SK-N-SH (cell line): ENCODE measurements around the gene CIAO3. TPM values are rescaled to one million over a fixed set of nuclear protein-coding genes. Genes with fewer than 3 reads are reported as not detected.

Source experiments
- CTCF ChIA-PET: fragments of 300-600, 350-600 bp; formaldehyde crosslinking; extraction: SDS; loops from one replicate; lab custom pipeline; 2021; lab: Yijun Ruan, JAX
- POLR2A ChIA-PET: fragments of 350-600 bp; sonication (Branson Sonifier 250); formaldehyde crosslinking; extraction: SDS; loops from one replicate; lab custom pipeline; 2020; ENCODE audit warnings: antibody characterized with exemption, inconsistent platforms; lab: Yijun Ruan, JAX
- DNase-seq: peaks from one replicate; pipeline ENCODE4 v3.0.0; 2012
- H2AFZ ChIP-seq: fragments of 200-600 bp; sonication (generic); 2 replicates; pipeline ENCODE4 v1.8.1; 2016; ENCODE audit warnings: antibody characterized with exemption, mild to moderate bottlenecking, low read depth
- H3F3A ChIP-seq: fragments of 200-600 bp; sonication (generic); replicated peaks from 2 replicates; pipeline ENCODE3; 2016; ENCODE audit warnings: antibody characterized with exemption, mild to moderate bottlenecking; ENCODE audit not compliant: insufficient read depth
- H3K27ac ChIP-seq, 2 experiments: fragments of 200-500 bp in 1 of 2; fragments of 200-600 bp in 1 of 2; sonication (Bioruptor generic) in 1 of 2; sonication (generic), shearing (Covaris generic) in 1 of 2; 2 replicates each; pipeline versions ENCODE4 v1.5.1 to v1.6.1; 2014 to 2016; ENCODE audit warnings: low read depth in 2 of 2, inconsistent platforms in 1 of 2, low read length in 1 of 2, mild to moderate bottlenecking in 1 of 2, mixed read lengths in 1 of 2
- H3K27me3 ChIP-seq: fragments of 200-600 bp; sonication (generic), shearing (Covaris generic); 2 replicates; pipeline ENCODE4 v1.6.1; 2016; ENCODE audit warnings: mixed run types; ENCODE audit not compliant: insufficient read depth
- H3K36me3 ChIP-seq, 2 experiments: fragments of 200-500 bp in 1 of 2; fragments of 200-600 bp in 1 of 2; sonication (Bioruptor generic) in 1 of 2; sonication (generic) in 1 of 2; replicated peaks in 1 of 2; 2 replicates each; pipeline versions ENCODE3 to v1.5.1; 2014 to 2016; ENCODE audit warnings: low read length in 1 of 2, mild to moderate bottlenecking in 1 of 2; ENCODE audit not compliant: insufficient read depth in 2 of 2, control insufficient read depth in 1 of 2
- H3K4me1 ChIP-seq, 2 experiments: fragments of 200-500 bp in 1 of 2; fragments of 200-600 bp in 1 of 2; sonication (Bioruptor generic) in 1 of 2; sonication (generic), shearing (Covaris generic) in 1 of 2; 2 replicates each; pipeline versions ENCODE4 v1.5.1 to v1.6.1; 2014 to 2016; ENCODE audit warnings: low read depth in 1 of 2, low read length in 1 of 2, mixed run types in 1 of 2; ENCODE audit not compliant: insufficient read depth in 2 of 2, control insufficient read depth in 1 of 2
- H3K4me2 ChIP-seq: fragments of 200-600 bp; sonication (generic), shearing (Covaris generic); 2 replicates; pipeline ENCODE4 v1.6.1; 2017; ENCODE audit warnings: mixed run types
- H3K4me3 ChIP-seq, 2 experiments: fragments of 200-500 bp in 1 of 2; fragments of 200-600 bp in 1 of 2; sonication (Bioruptor generic) in 1 of 2; sonication (generic), shearing (Covaris generic) in 1 of 2; 2 replicates each; pipeline versions ENCODE4 v1.5.1 to v1.8.1; 2014 to 2016; ENCODE audit warnings: low read depth in 2 of 2, inconsistent platforms in 1 of 2, low read length in 1 of 2, mild to moderate bottlenecking in 1 of 2, mixed read lengths in 1 of 2, moderate library complexity in 1 of 2
- H3K79me2 ChIP-seq: fragments of 200-600 bp; sonication (generic); 2 replicates; pipeline ENCODE4 v1.8.1; 2017; ENCODE audit warnings: mild to moderate bottlenecking; ENCODE audit not compliant: insufficient read depth
- H3K9ac ChIP-seq: fragments of 200-600 bp; sonication (generic); 2 replicates; pipeline ENCODE4 v1.6.1; 2017; ENCODE audit warnings: mixed run types
- H3K9me2 ChIP-seq: fragments of 200-600 bp; sonication (generic); 2 replicates; pipeline ENCODE4 v1.6.1; 2017; ENCODE audit warnings: mixed run types
- H3K9me3 ChIP-seq: fragments of 200-600 bp; sonication (generic); 2 replicates; pipeline ENCODE4 v1.6.1; 2017; ENCODE audit warnings: mixed run types, mild to moderate bottlenecking, moderate library complexity
- H4K20me1 ChIP-seq: fragments of 200-600 bp; sonication (generic); 2 replicates; pipeline ENCODE4 v1.6.1; 2017; ENCODE audit warnings: mild to moderate bottlenecking, mixed run types; ENCODE audit not compliant: insufficient read depth
- ELF1 ChIP-seq: IDR thresholded peaks from 2 replicates; pipeline ENCODE4 v1.4.0; 2012
- EP300 ChIP-seq, 2 experiments: IDR thresholded peaks; 2 replicates each; pipeline versions ENCODE4 v1.4.0 to v1.6.1; 2012; ENCODE audit warnings: borderline replicate concordance in 1 of 2, low read depth in 1 of 2, low read length in 1 of 2
- FOXM1 ChIP-seq: IDR thresholded peaks from 2 replicates; pipeline ENCODE4 v1.4.0; 2012; ENCODE audit warnings: low read depth, mild to moderate bottlenecking
- GABPA ChIP-seq: IDR thresholded peaks from 2 replicates; pipeline ENCODE4 v1.4.0; 2012; ENCODE audit warnings: low read depth, mild to moderate bottlenecking
- GATA2 ChIP-seq: sonication (generic); formaldehyde crosslinking; IDR thresholded peaks from 2 replicates; pipeline ENCODE4 v1.5.0; 2020; ENCODE audit warnings: mild to moderate bottlenecking, missing genetic modification reagents
- MEF2A ChIP-seq: IDR thresholded peaks from 2 replicates; pipeline ENCODE4 v1.4.0; 2012; ENCODE audit warnings: low read depth, borderline replicate concordance
- NRF1 ChIP-seq: IDR thresholded peaks from 2 replicates; pipeline ENCODE4 v1.6.1; 2012; ENCODE audit warnings: low read depth, mild to moderate bottlenecking, low read length
- POLR2AphosphoS5 ChIP-seq: IDR thresholded peaks from 2 replicates; pipeline ENCODE4 v1.6.1; 2012; ENCODE audit warnings: low read depth, low read length
- RCOR1 ChIP-seq: fragments of 150-350 bp; IDR thresholded peaks from 2 replicates; pipeline ENCODE4 v1.6.1; 2017; ENCODE audit warnings: antibody characterized with exemption, low read length
- RFX5 ChIP-seq: IDR thresholded peaks from 2 replicates; pipeline ENCODE4 v1.6.1; 2012; ENCODE audit warnings: mild to moderate bottlenecking, improper control_type of control experiment, low read length
- RXRA ChIP-seq: IDR thresholded peaks from 2 replicates; pipeline ENCODE4 v1.4.0; 2012; ENCODE audit warnings: low read depth, mild to moderate bottlenecking, borderline replicate concordance
- TAF1 ChIP-seq: IDR thresholded peaks from 2 replicates; pipeline ENCODE4 v1.6.1; 2012; ENCODE audit warnings: low read depth, mild to moderate bottlenecking, low read length, moderate library complexity, borderline replicate concordance
- YY1 ChIP-seq: IDR thresholded peaks from 2 replicates; pipeline ENCODE4 v1.4.0; 2012; ENCODE audit warnings: low read depth, mild to moderate bottlenecking
- WGBS: methylation state at CpG from one replicate; pipeline ENCODE4 v1.1.6; 2017; ENCODE audit warnings: low lambda C conversion rate; 5-methylcytosine and 5-hydroxymethylcytosine counted together
- polyA plus RNA-seq, 3 experiments: library from polyadenylated mRNA; depleted of rRNA; stranded (reverse); fragments of >200 nt; gene quantifications; 2 replicates each; pipeline ENCODE4 v1.2.3, GENCODE V29; 2012
- TF ChIP-seq, protein P1 (sequence below): IDR thresholded peaks from 2 replicates; pipeline ENCODE4 v1.4.0; 2012; ENCODE audit warnings: low read depth, borderline replicate concordance
- TF ChIP-seq, protein P2 (sequence below): fragments of 150-350 bp; IDR thresholded peaks from 2 replicates; pipeline ENCODE4 v1.6.1; 2017; ENCODE audit warnings: antibody characterized with exemption, low read length, low read depth, borderline replicate concordance
- TF ChIP-seq, protein P3 (sequence below): IDR thresholded peaks from 2 replicates; pipeline ENCODE4 v1.6.1; 2012; ENCODE audit warnings: mild to moderate bottlenecking, low read depth, low read length, moderate library complexity
- TF ChIP-seq, protein P4 (sequence below): fragments of 200-600 bp; sonication (generic); IDR thresholded peaks from 2 replicates; pipeline ENCODE4 v1.6.1; 2017; ENCODE audit warnings: antibody characterized with exemption, mild to moderate bottlenecking, moderate library complexity

CIAO3 gene
- polyA plus RNA-seq, 1 of the 3 experiments (the other 2 are of a cell fraction): 14.4 TPM

DNA sequence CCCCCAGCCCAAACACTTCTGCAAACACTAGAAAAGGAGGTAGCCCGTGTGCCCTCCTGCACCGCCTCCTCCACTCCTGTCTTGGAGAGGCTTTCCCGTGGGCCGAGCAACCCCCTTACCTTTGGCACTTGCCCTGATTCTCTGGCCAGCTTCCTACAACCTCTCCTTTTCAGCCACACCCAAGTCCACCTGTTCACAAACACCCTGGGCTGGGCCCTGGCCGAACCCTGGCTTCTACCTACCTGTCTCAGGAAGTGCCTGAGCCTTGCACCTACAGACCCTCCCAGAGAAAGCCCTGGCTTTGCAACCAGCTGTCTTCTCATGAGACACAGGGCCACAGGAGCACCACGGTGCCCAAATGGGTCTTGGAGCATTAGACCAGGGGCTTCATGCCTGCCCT is 21.9 kb downstream of the CIAO3 start:
- ChIA-PET POLR2A (interaction anchor here (0.9 to 3.8 kb wide), 3 partner anchors 10 to 64 kb away, joined by 3 to 19 read pairs (median 16); no protein-coding TSS in a partner anchor), CTCF (interaction anchor here (0.6 to 22.4 kb wide), 6 partner anchors 6 to 67 kb away, joined by 3 to 358 read pairs (median 26); partner anchors contain the start of genes ANTKMT, CCDC78, CIAO3 and FBXL16)
- H3K4me2 ChIP-seq: 0 out of 2 replicates have a peak overlapping the region, but pooled peaks have one; percentile 4
- peaks cover 14% of the 10 kb centered on the region for H3F3A ChIP-seq
- no peak overlapping the region for H3K4me3 ChIP-seq
- peaks cover 24% of the 10 kb centered on the region; the same call in 1 of the 2 replicates for H4K20me1 ChIP-seq
- H3K36me3 ChIP-seq: peaks cover 0 to 6% of the 10 kb centered on the region in 2 experiments
- no peak for DNase-seq
- H3K9ac ChIP-seq: no peak overlapping the region
- 90% methylated on average over 6 of the region's 6 CpGs for WGBS
- peak overlapping the region in 1 of 2 experiments; percentile 99; a peak in 2 of 4 replicates for H3K27ac ChIP-seq
- no peaks in the 10 kb centered on the region for H3K27me3 ChIP-seq
- H3K79me2 ChIP-seq: peaks cover 2% of the 10 kb centered on the region; the same call in 1 of the 2 replicates
- no peaks in the 10 kb centered on the region for H3K9me3 ChIP-seq
- no peak for TF ChIP-seq FOXM1
- TF ChIP-seq, protein P1, sequence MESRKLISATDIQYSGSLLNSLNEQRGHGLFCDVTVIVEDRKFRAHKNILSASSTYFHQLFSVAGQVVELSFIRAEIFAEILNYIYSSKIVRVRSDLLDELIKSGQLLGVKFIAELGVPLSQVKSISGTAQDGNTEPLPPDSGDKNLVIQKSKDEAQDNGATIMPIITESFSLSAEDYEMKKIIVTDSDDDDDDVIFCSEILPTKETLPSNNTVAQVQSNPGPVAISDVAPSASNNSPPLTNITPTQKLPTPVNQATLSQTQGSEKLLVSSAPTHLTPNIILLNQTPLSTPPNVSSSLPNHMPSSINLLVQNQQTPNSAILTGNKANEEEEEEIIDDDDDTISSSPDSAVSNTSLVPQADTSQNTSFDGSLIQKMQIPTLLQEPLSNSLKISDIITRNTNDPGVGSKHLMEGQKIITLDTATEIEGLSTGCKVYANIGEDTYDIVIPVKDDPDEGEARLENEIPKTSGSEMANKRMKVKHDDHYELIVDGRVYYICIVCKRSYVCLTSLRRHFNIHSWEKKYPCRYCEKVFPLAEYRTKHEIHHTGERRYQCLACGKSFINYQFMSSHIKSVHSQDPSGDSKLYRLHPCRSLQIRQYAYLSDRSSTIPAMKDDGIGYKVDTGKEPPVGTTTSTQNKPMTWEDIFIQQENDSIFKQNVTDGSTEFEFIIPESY: no peak
- no peak for TF ChIP-seq RCOR1
- TF ChIP-seq, all 33 proteins: peak for 0
- Histone ChIP-seq H3K4me1 (peaks cover 12 to 53% of the 10 kb centered on the region in 2 experiments; a peak in 3 of 4 replicates), H2AFZ (no peak overlapping the region), H3K9me2 (no peaks in the 10 kb centered on the region)

DNA sequence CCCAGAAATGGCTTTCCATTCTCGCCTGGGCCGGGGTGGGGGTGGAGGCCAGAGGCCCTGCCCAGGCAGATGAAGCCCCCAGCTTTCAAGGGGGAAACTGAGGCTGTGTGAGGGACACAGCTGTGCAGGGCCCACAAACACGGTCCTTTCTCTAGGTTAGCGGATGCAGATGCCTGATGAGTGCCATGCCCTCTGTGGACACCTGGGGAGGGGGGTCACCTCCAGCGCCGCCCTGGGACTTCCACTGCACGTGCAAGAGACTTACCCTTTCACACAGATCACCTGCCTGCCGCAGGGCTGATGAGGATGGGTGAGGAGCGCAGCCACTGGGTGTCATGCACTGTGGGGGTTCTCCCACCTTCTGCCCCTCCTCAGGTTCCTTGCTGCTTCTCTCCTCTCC is 22.4 kb downstream of the CIAO3 start:
- no peak overlapping the region for H3K4me3 ChIP-seq
- H3K27ac ChIP-seq: peak overlapping the region in 1 of 2 experiments; percentile 99; a peak in 1 of 4 replicates
- no peaks in the 10 kb centered on the region for H3K9me3 ChIP-seq
- H3K27me3 ChIP-seq: no peaks in the 10 kb centered on the region
- peaks cover 14% of the 10 kb centered on the region for H3F3A ChIP-seq
- 93% methylated on average over 8 of the region's 9 CpGs for whole genome bisulfite sequencing
- peaks cover 12 to 53% of the 10 kb centered on the region in 2 experiments; a peak in 3 of 4 replicates for H3K4me1 ChIP-seq
- no peaks in the 10 kb centered on the region for H3K9me2 ChIP-seq
- H3K9ac ChIP-seq: no peak overlapping the region
- H4K20me1 ChIP-seq: peaks cover 24% of the 10 kb centered on the region; the same call in 1 of the 2 replicates
- no peak overlapping the region for H2AFZ ChIP-seq
- CTCF ChIA-PET: interaction anchor here (0.6 to 22.4 kb wide), 6 partner anchors 5 to 67 kb away, joined by 3 to 358 read pairs (median 26); partner anchors contain the start of genes ANTKMT, CCDC78, CIAO3 and FBXL16
- H3K4me2 ChIP-seq: no peak overlapping the region
- TF ChIP-seq TAF1: no peak
- no peak for TF ChIP-seq NRF1
- no peak for TF ChIP-seq ELF1
- no peak for TF ChIP-seq POLR2AphosphoS5
- no peak for TF ChIP-seq MEF2A
- TF ChIP-seq, protein P2, sequence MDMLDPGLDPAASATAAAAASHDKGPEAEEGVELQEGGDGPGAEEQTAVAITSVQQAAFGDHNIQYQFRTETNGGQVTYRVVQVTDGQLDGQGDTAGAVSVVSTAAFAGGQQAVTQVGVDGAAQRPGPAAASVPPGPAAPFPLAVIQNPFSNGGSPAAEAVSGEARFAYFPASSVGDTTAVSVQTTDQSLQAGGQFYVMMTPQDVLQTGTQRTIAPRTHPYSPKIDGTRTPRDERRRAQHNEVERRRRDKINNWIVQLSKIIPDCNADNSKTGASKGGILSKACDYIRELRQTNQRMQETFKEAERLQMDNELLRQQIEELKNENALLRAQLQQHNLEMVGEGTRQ: no peak
- TF ChIP-seq, protein P3, sequence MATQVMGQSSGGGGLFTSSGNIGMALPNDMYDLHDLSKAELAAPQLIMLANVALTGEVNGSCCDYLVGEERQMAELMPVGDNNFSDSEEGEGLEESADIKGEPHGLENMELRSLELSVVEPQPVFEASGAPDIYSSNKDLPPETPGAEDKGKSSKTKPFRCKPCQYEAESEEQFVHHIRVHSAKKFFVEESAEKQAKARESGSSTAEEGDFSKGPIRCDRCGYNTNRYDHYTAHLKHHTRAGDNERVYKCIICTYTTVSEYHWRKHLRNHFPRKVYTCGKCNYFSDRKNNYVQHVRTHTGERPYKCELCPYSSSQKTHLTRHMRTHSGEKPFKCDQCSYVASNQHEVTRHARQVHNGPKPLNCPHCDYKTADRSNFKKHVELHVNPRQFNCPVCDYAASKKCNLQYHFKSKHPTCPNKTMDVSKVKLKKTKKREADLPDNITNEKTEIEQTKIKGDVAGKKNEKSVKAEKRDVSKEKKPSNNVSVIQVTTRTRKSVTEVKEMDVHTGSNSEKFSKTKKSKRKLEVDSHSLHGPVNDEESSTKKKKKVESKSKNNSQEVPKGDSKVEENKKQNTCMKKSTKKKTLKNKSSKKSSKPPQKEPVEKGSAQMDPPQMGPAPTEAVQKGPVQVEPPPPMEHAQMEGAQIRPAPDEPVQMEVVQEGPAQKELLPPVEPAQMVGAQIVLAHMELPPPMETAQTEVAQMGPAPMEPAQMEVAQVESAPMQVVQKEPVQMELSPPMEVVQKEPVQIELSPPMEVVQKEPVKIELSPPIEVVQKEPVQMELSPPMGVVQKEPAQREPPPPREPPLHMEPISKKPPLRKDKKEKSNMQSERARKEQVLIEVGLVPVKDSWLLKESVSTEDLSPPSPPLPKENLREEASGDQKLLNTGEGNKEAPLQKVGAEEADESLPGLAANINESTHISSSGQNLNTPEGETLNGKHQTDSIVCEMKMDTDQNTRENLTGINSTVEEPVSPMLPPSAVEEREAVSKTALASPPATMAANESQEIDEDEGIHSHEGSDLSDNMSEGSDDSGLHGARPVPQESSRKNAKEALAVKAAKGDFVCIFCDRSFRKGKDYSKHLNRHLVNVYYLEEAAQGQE: no peak
- TF ChIP-seq, protein P4, sequence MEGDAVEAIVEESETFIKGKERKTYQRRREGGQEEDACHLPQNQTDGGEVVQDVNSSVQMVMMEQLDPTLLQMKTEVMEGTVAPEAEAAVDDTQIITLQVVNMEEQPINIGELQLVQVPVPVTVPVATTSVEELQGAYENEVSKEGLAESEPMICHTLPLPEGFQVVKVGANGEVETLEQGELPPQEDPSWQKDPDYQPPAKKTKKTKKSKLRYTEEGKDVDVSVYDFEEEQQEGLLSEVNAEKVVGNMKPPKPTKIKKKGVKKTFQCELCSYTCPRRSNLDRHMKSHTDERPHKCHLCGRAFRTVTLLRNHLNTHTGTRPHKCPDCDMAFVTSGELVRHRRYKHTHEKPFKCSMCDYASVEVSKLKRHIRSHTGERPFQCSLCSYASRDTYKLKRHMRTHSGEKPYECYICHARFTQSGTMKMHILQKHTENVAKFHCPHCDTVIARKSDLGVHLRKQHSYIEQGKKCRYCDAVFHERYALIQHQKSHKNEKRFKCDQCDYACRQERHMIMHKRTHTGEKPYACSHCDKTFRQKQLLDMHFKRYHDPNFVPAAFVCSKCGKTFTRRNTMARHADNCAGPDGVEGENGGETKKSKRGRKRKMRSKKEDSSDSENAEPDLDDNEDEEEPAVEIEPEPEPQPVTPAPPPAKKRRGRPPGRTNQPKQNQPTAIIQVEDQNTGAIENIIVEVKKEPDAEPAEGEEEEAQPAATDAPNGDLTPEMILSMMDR: no peak
- TF ChIP-seq GABPA: no peak
- no peak for TF ChIP-seq GATA2 (CRISPR knock-in tag)
- TF ChIP-seq EP300 (IDR thresholded peaks at IDR 0.05; ENCODE audit: borderline replicate concordance in 1 of 2, low read depth in 1 of 2, low read length in 1 of 2): no peak
- no peak for TF ChIP-seq YY1
- no peak for TF ChIP-seq RFX5
- TF ChIP-seq RXRA: no peak
- peaks cover 2% of the 10 kb centered on the region; the same call in 1 of the 2 replicates for H3K79me2 ChIP-seq
- peaks cover 0 to 6% of the 10 kb centered on the region in 2 experiments for H3K36me3 ChIP-seq
- POLR2A ChIA-PET: interaction anchor here (3.8 kb wide), 1 partner anchor 9 kb away, joined by 19 read pairs; no protein-coding TSS in a partner anchor
- no peak for DNase-seq
